ENCODE data around the gene ECSCR. TPM values are rescaled to one million over a fixed set of nuclear protein-coding genes. Genes with fewer than 3 reads are reported as not detected.

Gene ECSCR
- total RNA-seq, 1 donor from 2014 or later, result not detected

DNA sequence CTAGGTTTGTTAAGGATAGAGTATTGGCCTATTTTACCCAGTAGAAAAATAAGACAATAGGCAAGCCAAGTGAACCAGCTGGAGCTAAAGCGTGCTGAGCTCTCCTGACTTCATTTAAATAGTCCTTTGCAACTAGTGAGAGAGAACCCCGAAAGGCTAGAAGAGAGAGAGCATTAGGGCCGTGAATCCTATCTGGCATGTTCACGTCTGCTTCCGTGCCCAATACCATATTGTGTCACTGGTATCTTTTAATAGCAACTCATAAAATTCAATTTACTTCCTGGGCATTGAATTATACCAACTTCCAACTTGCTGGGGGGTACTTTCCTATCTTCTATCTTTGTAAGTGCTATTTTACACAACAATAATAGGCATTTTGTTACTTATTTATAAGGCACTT, 37.0 kb downstream of the ECSCR start:
- Histone ChIP-seq H3K4me2 (no peak overlapping the region), H3F3A (ENCODE audit: low read depth) (peaks cover 14% of the 10 kb centered on the region), H3K9ac (no peak overlapping the region), H3K27ac (no peak overlapping the region), H3K27me3 (no peaks in the 10 kb centered on the region), H4K20me1 (ENCODE audit: low read depth) (no peaks in the 10 kb centered on the region), H3K4me1 (peaks cover 14% of the 10 kb centered on the region), H3K36me3 (no peaks in the 10 kb centered on the region), H3K79me2 (ENCODE audit: low read depth) (no peaks in the 10 kb centered on the region), H2AFZ (replicated peaks) (no peak overlapping the region), H3K9me3 (ENCODE audit: low read depth) (no peaks in the 10 kb centered on the region), H3K4me3 (no peak overlapping the region)
- Mint-ChIP-seq H3K36me3 (peaks cover 25% of the 10 kb centered on the region), H3K4me3 (no peak overlapping the region), H3K4me1 (peaks cover 6% of the 10 kb centered on the region), H3K27me3 (ENCODE audit: insufficient read depth, low read depth) (no peaks in the 10 kb centered on the region), H3K27ac (no peak overlapping the region), H3K9me3 (no peaks in the 10 kb centered on the region)
- no peak for DNase-seq (ENCODE audit: low spot score)
- no peak for TF ChIP-seq EZH2 (IDR thresholded peaks at IDR 0.05)
- TF ChIP-seq EZH2phosphoT487 (IDR thresholded peaks at IDR 0.05), result no peak
- TF ChIP-seq, protein P1, sequence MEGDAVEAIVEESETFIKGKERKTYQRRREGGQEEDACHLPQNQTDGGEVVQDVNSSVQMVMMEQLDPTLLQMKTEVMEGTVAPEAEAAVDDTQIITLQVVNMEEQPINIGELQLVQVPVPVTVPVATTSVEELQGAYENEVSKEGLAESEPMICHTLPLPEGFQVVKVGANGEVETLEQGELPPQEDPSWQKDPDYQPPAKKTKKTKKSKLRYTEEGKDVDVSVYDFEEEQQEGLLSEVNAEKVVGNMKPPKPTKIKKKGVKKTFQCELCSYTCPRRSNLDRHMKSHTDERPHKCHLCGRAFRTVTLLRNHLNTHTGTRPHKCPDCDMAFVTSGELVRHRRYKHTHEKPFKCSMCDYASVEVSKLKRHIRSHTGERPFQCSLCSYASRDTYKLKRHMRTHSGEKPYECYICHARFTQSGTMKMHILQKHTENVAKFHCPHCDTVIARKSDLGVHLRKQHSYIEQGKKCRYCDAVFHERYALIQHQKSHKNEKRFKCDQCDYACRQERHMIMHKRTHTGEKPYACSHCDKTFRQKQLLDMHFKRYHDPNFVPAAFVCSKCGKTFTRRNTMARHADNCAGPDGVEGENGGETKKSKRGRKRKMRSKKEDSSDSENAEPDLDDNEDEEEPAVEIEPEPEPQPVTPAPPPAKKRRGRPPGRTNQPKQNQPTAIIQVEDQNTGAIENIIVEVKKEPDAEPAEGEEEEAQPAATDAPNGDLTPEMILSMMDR (IDR thresholded peaks at IDR 0.05), result no peak

DNA sequence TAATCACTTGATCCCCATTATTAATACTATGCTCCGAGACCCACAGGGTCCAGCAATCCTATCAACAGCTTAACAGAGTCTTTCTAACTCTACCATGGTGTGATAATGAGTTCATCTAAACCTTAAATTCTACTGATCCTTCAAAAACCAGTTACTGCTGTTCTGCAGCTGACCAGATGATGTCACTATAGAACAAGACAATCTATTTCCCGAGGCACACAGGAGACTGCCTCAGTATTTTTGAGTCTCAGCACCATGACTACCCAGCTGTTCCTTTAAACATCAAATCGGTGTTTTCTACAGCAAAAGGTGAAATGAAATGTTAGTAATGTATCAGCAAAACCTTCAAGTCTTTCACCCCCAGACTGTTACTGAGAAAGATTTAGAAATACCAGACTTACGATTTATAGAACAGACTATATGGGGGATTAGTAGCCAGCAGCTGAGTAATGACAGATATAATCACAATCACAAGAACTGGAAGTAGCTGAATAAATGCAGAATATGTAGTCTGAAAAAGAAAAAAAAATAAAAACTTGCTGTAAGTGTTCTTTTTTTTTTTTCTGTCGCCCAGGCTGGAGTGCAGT, 40.1 kb downstream of the ECSCR start:
- no peaks in the 10 kb centered on the region for H3K27me3 Mint-ChIP-seq (ENCODE audit: insufficient read depth, low read depth)
- H3K27ac Mint-ChIP-seq, result no peak overlapping the region
- Histone ChIP-seq H3K9ac (no peak overlapping the region), H3K4me2 (no peak overlapping the region), H3K4me3 (no peak overlapping the region), H4K20me1 (ENCODE audit: low read depth) (no peaks in the 10 kb centered on the region), H2AFZ (replicated peaks) (no peak overlapping the region), H3K27ac (no peak overlapping the region), H3F3A (ENCODE audit: low read depth) (peaks cover 42% of the 10 kb centered on the region), H3K27me3 (no peaks in the 10 kb centered on the region), H3K79me2 (ENCODE audit: low read depth) (no peaks in the 10 kb centered on the region), H3K9me3 (ENCODE audit: low read depth) (no peaks in the 10 kb centered on the region), H3K4me1 (peaks cover 38% of the 10 kb centered on the region), H3K36me3 (no peaks in the 10 kb centered on the region)
- peaks cover 26% of the 10 kb centered on the region for H3K4me1 Mint-ChIP-seq
- peaks cover 21% of the 10 kb centered on the region for H3K36me3 Mint-ChIP-seq
- H3K9me3 Mint-ChIP-seq, result no peaks in the 10 kb centered on the region
- no peak overlapping the region for H3K4me3 Mint-ChIP-seq
- TF ChIP-seq, protein P1 (IDR thresholded peaks at IDR 0.05), result peak; percentile 93
- TF ChIP-seq EZH2 (IDR thresholded peaks at IDR 0.05), result no peak
- peak; percentile 69 for DNase-seq (ENCODE audit: low spot score)

DNA sequence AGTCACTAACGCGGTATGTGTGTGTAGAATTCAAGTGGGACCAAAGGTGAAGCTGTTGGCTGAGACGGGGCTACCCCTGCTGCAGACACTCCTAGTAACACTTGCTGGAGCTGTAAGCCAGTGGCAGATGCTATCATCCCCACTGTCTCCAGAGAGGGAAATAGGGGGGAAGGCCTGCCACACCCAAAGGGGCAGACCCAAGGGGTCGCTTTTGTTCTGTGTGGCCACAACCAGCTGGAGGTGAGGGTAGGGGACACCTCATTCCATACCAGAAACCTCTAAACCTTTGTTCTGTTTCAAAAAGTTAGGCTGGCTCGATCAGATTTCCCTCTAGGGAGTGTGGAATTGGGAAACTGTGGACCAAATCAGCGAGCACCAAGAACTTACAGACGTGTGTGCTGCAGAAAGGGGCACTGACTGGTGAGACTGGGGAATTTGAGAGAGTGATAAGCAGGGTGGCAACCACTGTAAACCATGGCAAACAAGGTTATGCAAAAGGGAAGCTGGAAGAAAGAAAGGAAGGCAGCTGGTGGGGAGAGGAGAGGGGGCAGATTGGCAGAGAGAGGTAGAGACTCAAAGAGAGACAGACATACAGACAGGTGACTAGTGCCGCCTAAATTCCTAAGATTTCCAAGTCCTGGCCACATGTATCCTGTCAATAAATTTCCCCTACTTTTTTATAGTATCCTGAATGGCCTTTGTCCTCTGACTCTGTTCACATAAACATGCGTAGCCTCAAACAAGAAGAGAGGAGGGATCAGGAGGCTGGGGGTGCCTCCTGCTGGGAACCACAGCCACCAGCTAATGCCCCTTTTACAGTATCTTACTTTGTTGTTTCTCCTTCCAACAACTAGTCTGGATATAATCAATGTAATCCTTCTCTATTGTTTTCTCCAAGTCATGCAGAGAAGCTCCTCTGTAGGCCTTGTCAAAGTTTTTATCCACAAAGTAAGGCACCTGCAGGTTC, 43.0 kb downstream of the ECSCR start:
- Mint-ChIP-seq H3K27me3 (ENCODE audit: insufficient read depth, low read depth) (no peaks in the 10 kb centered on the region), H3K4me1 (peaks cover 26% of the 10 kb centered on the region), H3K36me3 (peaks cover 18% of the 10 kb centered on the region), H3K27ac (no peak overlapping the region), H3K4me3 (no peak overlapping the region), H3K9me3 (no peaks in the 10 kb centered on the region)
- Histone ChIP-seq H3K4me1 (peaks cover 38% of the 10 kb centered on the region), H3K4me2 (peak overlapping the region; percentile 77), H3K36me3 (no peaks in the 10 kb centered on the region), H3K9ac (no peak overlapping the region), H3K4me3 (peak overlapping the region; percentile 24), H2AFZ (replicated peaks) (no peak overlapping the region), H3F3A (ENCODE audit: low read depth) (peaks cover 42% of the 10 kb centered on the region), H3K27me3 (no peaks in the 10 kb centered on the region), H3K9me3 (ENCODE audit: low read depth) (no peaks in the 10 kb centered on the region), H3K79me2 (ENCODE audit: low read depth) (no peaks in the 10 kb centered on the region), H4K20me1 (ENCODE audit: low read depth) (no peaks in the 10 kb centered on the region), H3K27ac (peak overlapping the region; percentile 82)
- TF ChIP-seq EZH2 (IDR thresholded peaks at IDR 0.05), result no peak
- peak; percentile 69 for TF ChIP-seq EZH2phosphoT487 (IDR thresholded peaks at IDR 0.05)
- peak; percentile 80 for DNase-seq (ENCODE audit: low spot score)

Data from neural progenitor cell (in vitro differentiated cells).